Testis (tissue), 3 donors: ENCODE measurements around the gene KCNK18. TPM values are rescaled to one million over a fixed set of nuclear protein-coding genes. Genes with fewer than 3 reads are reported as not detected.

Experiments used
- DNase-seq: peaks from one replicate; pipeline ENCODE4 v3.0.0-alpha.2; 2019
- H3K27ac ChIP-seq, 2 donors: fragments of 200-600 bp; sonication (generic); one replicate each; pipeline ENCODE4 v1.5.1; 2019
- H3K27me3 ChIP-seq: fragments of 200-600 bp; sonication (generic); one replicate; pipeline ENCODE4 v1.5.1; 2019
- H3K36me3 ChIP-seq: fragments of 200-600 bp; sonication (generic); one replicate; pipeline ENCODE4 v1.5.1; 2017; ENCODE audit warnings: low read depth; ENCODE audit errors: missing control alignments
- H3K4me1 ChIP-seq: fragments of 200-600 bp; sonication (generic); one replicate; pipeline ENCODE4 v1.5.1; 2019
- H3K4me3 ChIP-seq, 2 donors: fragments of 200-600 bp; sonication (generic); one replicate each; pipeline ENCODE4 v1.5.1; 2017 to 2019
- H3K9me3 ChIP-seq: fragments of 200-600 bp; sonication (generic); one replicate; pipeline ENCODE4 v1.5.1; 2017
- POLR2A ChIP-seq: fragments of 450-650 bp; IDR thresholded peaks from one replicate; pipeline ENCODE4 v1.6.1; 2017; ENCODE audit warnings: antibody characterized with exemption, mild to moderate bottlenecking, moderate library complexity
- WGBS, 2 donors: methylation state at CpG; one replicate each; pipeline ENCODE4 v1.1.5; 2018; 5-methylcytosine and 5-hydroxymethylcytosine counted together
- intact Hi-C: fragments of 100-400 bp; cut with DNase I; formaldehyde crosslinking; loops from one replicate; pipeline ENCODE4 v1.15.1; 2023; ENCODE audit warnings: low total_unique reads
- polyA plus RNA-seq: library from polyadenylated mRNA; stranded (reverse); fragments of 350-450 nt; fragmentation: Illumina TruSeq; extraction: RNeasy Lipid Tissue Mini Kit (QIAGEN cat#74804); gene quantifications from one replicate; pipeline ENCODE4 v1.2.3, GENCODE V29; 2014; ENCODE audit warnings: low read depth, low replicate concordance; ENCODE audit not compliant: insufficient read depth
- total RNA-seq, 2 donors: library from RNA; depleted of rRNA; stranded (reverse); fragments of >200 nt; gene quantifications; one replicate each; pipeline ENCODE4 v1.2.3, GENCODE V29; 2016
- TF ChIP-seq, protein P1 (sequence below), 3 experiments: fragments of 450-650 bp in 2 of 3; fragments of 200-600 bp in 1 of 3; sonication (generic) in 1 of 3; IDR thresholded peaks; one replicate each; pipeline ENCODE4 v1.5.1; 2016 to 2019; ENCODE audit warnings: antibody characterized with exemption in 3 of 3, mild to moderate bottlenecking in 2 of 3, moderate library complexity in 1 of 3

KCNK18 gene
- total and polyA plus RNA-seq, 3 donors from 2014 or later, result 0.66 TPM; not detected in 2

GRCh38 chr10:117167346-117167788 is 29.9 kb upstream of the KCNK18 start:
- intact Hi-C loops, result no loop called here
- Histone ChIP-seq H3K27me3 (peaks cover 8% of the 10 kb centered on the region), H3K4me1 (peaks cover 11% of the 10 kb centered on the region), H3K36me3 (no peaks in the 10 kb centered on the region), H3K27ac (no peak overlapping the region), H3K9me3 (no peaks in the 10 kb centered on the region), H3K4me3 (peak overlapping the region; percentile 32 to 56)
- 9% methylated on average over 14 to 21 of the region's 21 CpGs for WGBS, 2 donors
- no peak for TF ChIP-seq POLR2A
- TF ChIP-seq, protein P1, sequence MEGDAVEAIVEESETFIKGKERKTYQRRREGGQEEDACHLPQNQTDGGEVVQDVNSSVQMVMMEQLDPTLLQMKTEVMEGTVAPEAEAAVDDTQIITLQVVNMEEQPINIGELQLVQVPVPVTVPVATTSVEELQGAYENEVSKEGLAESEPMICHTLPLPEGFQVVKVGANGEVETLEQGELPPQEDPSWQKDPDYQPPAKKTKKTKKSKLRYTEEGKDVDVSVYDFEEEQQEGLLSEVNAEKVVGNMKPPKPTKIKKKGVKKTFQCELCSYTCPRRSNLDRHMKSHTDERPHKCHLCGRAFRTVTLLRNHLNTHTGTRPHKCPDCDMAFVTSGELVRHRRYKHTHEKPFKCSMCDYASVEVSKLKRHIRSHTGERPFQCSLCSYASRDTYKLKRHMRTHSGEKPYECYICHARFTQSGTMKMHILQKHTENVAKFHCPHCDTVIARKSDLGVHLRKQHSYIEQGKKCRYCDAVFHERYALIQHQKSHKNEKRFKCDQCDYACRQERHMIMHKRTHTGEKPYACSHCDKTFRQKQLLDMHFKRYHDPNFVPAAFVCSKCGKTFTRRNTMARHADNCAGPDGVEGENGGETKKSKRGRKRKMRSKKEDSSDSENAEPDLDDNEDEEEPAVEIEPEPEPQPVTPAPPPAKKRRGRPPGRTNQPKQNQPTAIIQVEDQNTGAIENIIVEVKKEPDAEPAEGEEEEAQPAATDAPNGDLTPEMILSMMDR (IDR thresholded peaks at IDR 0.05), result no peak
- DNase-seq, result no peak

DNA sequence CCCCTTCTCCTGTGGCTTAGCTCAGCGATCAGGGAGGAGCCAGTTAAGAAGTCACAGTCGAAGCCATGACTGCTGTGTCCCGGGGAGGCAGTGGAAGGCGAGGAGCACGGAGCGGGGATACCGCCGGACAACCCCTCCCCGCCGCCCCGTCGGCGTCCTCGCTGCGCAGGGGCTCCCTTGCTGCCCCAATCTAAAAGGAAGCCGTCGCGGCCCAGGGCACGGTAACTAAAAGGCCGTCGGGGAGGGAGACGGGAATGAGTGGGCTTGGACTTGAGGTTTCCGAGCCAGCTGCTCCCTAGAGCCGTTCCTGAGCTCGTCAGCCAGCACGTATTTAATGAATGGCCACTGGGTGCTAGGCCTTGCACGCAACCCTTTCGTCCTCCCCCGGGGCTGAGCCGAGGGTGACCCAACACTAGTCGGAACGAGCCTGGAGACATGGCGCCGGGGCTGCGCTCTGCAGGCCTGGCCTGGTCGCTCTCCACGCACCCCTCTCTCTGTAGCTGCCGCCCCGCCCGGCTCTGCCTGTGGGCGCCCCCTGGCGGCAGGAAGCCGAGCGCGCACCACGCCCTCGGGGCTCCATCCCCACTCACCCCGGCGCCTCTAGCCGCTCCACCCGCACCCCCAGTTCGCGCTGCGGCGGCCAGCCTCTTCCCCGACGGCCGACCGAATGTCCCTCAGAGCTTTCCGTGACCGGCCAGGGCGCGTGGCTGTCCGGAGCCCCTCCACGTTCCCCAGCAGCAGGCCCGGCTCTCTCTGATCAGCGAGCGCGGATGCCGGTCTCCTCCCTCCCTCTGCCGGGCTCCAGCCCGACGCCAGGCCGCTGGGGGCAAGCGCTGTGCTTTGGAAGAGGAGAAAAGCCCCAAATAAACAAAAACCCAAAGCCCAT is 29.3 kb upstream of the KCNK18 start:
- peak overlapping the region; percentile 32 to 56 for H3K4me3 ChIP-seq
- intact Hi-C loops, result no loop called here
- TF ChIP-seq, protein P1 (IDR thresholded peaks at IDR 0.05), result peak; percentile 73 to 93 (median 80)
- no peak for TF ChIP-seq POLR2A
- peaks cover 7% of the 10 kb centered on the region for H3K27me3 ChIP-seq
- 1 to 3% methylated on average over 28 to 74 of the region's 75 CpGs for WGBS, 2 donors
- H3K27ac ChIP-seq, result no peak overlapping the region
- H3K36me3 ChIP-seq, result no peaks in the 10 kb centered on the region
- H3K4me1 ChIP-seq, result peaks cover 7% of the 10 kb centered on the region
- no peaks in the 10 kb centered on the region for H3K9me3 ChIP-seq
- peak; percentile 74 for DNase-seq

DNA sequence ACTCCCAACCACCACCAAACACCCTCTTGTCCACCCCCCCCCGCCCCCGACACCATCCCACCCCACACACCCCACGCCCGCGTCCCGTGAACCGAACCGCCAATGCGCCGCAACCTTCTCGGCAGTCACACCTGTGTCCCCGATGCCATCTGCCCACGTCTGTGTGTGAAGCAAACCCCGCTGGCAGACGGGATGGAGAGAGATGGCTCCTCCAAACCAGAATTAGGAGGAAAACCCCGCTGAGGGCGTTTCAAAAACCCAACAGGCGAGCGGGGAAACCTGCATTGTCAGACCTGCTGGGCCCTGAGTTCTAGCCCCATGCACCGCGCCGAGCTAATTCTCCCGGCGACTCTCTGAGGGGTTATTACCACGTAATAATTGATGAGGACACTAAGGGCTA is 28.6 kb upstream of the KCNK18 start:
- TF ChIP-seq, protein P1 (IDR thresholded peaks at IDR 0.05), result no peak
- TF ChIP-seq POLR2A, result no peak

DNA sequence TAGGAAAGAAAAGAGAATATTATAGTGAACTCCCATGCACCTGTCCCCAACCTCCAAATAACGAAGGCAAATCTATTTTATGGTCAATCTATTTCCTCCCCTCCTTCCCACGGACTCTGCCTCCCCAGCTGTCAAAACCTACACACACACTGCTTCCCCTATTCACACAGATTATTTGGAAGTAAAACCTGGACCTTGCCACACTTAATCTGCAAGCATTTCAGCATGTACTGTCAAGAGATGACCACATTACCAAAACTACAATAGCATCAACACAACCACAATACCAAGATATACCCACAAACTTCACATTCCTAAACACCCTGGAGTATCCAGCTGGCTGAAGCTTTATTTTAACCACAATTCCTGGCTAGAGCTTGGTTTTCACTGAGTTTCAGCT is 27.8 kb upstream of the KCNK18 start:
- Histone ChIP-seq H3K9me3 (no peaks in the 10 kb centered on the region), H3K27me3 (peaks cover 2% of the 10 kb centered on the region), H3K4me3 (no peak overlapping the region), H3K36me3 (no peaks in the 10 kb centered on the region), H3K27ac (no peak overlapping the region), H3K4me1 (peaks cover 7% of the 10 kb centered on the region)
- TF ChIP-seq POLR2A, result no peak
- TF ChIP-seq, protein P1 (IDR thresholded peaks at IDR 0.05), result no peak
- WGBS, 2 donors, result 23 to 34% methylated on average over 2 of the region's 2 CpGs
- DNase-seq, result no peak
- intact Hi-C loops, result no loop called here

More for the DNA sequence above, 28.6 kb upstream of the KCNK18 start:
- Histone ChIP-seq H3K4me1 (peaks cover 7% of the 10 kb centered on the region), H3K4me3 (peak overlapping the region; percentile 32 to 56), H3K27ac (no peak overlapping the region), H3K27me3 (peaks cover 5% of the 10 kb centered on the region), H3K36me3 (no peaks in the 10 kb centered on the region), H3K9me3 (no peaks in the 10 kb centered on the region)
- intact Hi-C loops, result no loop called here
- DNase-seq, result no peak
- 2 to 3% methylated on average over 11 to 23 of the region's 25 CpGs for WGBS, 2 donors
